A673 (cell line): Measurements from ENCODE around the gene CRYBG3.

Experiments
- CTCF ChIP-seq: fragments of 300-800, 200-600 bp; sonication (generic); conservative IDR thresholded peaks from 2 replicates; pipeline ENCODE4 v1.5.1; 2017; ENCODE audit warnings: low read depth, mild to moderate bottlenecking, antibody characterized with exemption, low read length, moderate library complexity, mixed read lengths
- EZH2 ChIP-seq: fragments of 200-600 bp; sonication (generic); IDR thresholded peaks from 2 replicates; pipeline ENCODE4 v1.6.1; 2017; ENCODE audit warnings: borderline replicate concordance, low read depth, mild to moderate bottlenecking, mixed read lengths, antibody characterized with exemption, low read length; ENCODE audit not compliant: poor library complexity, severe bottlenecking

DNA sequence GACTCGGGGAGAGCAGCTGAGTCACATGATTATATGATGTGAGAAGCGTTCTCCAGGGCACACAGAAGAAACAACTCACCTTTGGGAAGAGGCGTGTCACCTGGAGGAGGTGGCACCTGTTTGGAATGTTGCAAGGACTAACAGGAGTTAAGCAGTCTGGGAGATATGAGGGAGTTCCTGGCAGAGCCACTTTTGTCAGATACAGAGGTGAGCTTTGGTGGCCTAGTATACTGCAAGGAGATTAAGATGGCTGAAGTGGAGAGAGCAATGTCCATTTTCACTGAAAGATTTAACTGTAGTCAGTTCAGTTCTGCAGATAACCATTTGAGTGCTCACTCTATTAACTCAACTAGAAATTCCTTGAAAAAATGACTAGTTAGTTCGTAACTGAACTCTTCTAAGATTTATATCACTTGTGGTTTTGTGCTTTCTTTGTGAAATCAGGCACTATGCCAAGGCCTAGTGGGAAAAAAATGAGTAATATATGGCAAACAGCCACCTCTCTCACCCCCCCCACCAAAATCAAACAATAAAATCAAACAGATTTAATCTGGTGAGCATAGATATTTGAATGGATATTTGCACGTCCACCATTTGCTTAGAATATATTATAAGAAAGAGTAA lies 61.3 kb downstream of the CRYBG3 start:
- no peak for TF ChIP-seq CTCF
- no peak for TF ChIP-seq EZH2
